Progenitor cell of endocrine pancreas (in vitro differentiated cells): Measurements from ENCODE around the gene IL17C. TPM values are rescaled to one million over a fixed set of nuclear protein-coding genes. Genes with fewer than 3 reads are reported as not detected.

ENCODE experiments used
- DNase-seq: peaks from one replicate; pipeline ENCODE4 v3.0.0; 2021; ENCODE audit warnings: low spot score; ENCODE audit not compliant: unreplicated experiment
- H3K27ac Mint-ChIP-seq: 2 replicates; pipeline ENCODE4 v1.8.0; 2021; ENCODE audit warnings: mild to moderate bottlenecking, moderate library complexity, mixed read lengths
- H3K27me3 Mint-ChIP-seq: 2 replicates; pipeline ENCODE4 v1.8.0; 2021; ENCODE audit warnings: mixed read lengths
- H3K36me3 Mint-ChIP-seq: 2 replicates; pipeline ENCODE4 v1.8.0; 2022; ENCODE audit warnings: mixed read lengths; ENCODE audit not compliant: insufficient read depth
- H3K4me1 Mint-ChIP-seq: 2 replicates; pipeline ENCODE4 v1.8.0; 2021; ENCODE audit warnings: low read depth, mixed read lengths
- H3K4me3 Mint-ChIP-seq: 2 replicates; pipeline ENCODE4 v1.8.0; 2021; ENCODE audit warnings: low read depth, mild to moderate bottlenecking, moderate library complexity, mixed read lengths
- H3K9me3 Mint-ChIP-seq: 2 replicates; pipeline ENCODE4 v1.8.0; 2021; ENCODE audit warnings: low read depth, mixed read lengths
- total RNA-seq: library from RNA; stranded (reverse); gene quantifications from 2 replicates; pipeline ENCODE4 v1.2.1, GENCODE V29; 2021
- TF ChIP-seq, protein P1 (sequence below): fragments of 200-600 bp; sonication (generic); IDR thresholded peaks from one replicate; pipeline ENCODE4 v1.5.0; 2021; ENCODE audit warnings: antibody characterized with exemption, mild to moderate bottlenecking; ENCODE audit not compliant: unreplicated experiment

IL17C gene
- total RNA-seq, 1 donor from 2014 or later = 0.29 TPM

GRCh38 chr16:88672776-88673175, 34.4 kb downstream of the IL17C start:
- TF ChIP-seq, protein P1, sequence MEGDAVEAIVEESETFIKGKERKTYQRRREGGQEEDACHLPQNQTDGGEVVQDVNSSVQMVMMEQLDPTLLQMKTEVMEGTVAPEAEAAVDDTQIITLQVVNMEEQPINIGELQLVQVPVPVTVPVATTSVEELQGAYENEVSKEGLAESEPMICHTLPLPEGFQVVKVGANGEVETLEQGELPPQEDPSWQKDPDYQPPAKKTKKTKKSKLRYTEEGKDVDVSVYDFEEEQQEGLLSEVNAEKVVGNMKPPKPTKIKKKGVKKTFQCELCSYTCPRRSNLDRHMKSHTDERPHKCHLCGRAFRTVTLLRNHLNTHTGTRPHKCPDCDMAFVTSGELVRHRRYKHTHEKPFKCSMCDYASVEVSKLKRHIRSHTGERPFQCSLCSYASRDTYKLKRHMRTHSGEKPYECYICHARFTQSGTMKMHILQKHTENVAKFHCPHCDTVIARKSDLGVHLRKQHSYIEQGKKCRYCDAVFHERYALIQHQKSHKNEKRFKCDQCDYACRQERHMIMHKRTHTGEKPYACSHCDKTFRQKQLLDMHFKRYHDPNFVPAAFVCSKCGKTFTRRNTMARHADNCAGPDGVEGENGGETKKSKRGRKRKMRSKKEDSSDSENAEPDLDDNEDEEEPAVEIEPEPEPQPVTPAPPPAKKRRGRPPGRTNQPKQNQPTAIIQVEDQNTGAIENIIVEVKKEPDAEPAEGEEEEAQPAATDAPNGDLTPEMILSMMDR = peak; percentile 34
- H3K4me3 Mint-ChIP-seq = no peak overlapping the region
- no peak for DNase-seq

GRCh38 chr16:88673716-88674379, 35.5 kb downstream of the IL17C start:
- H3K9me3 Mint-ChIP-seq = no peaks in the 10 kb centered on the region
- no peaks in the 10 kb centered on the region for H3K27me3 Mint-ChIP-seq
- no peak overlapping the region for H3K4me3 Mint-ChIP-seq
- no peaks in the 10 kb centered on the region for H3K4me1 Mint-ChIP-seq
- TF ChIP-seq, protein P1 = no peak
- no peaks in the 10 kb centered on the region for H3K36me3 Mint-ChIP-seq
- no peak overlapping the region for H3K27ac Mint-ChIP-seq
- no peak for DNase-seq

More at GRCh38 chr16:88672776-88673175, 34.4 kb downstream of the IL17C start:
- Mint-ChIP-seq H3K27ac (no peak overlapping the region), H3K27me3 (no peaks in the 10 kb centered on the region), H3K36me3 (peaks cover 1% of the 10 kb centered on the region), H3K4me1 (no peaks in the 10 kb centered on the region), H3K9me3 (no peaks in the 10 kb centered on the region)

- DNase-seq = no peak
- TF ChIP-seq, protein P1 = no peak
- Mint-ChIP-seq H3K9me3 (no peaks in the 10 kb centered on the region), H3K36me3 (no peaks in the 10 kb centered on the region), H3K27me3 (no peaks in the 10 kb centered on the region), H3K4me3 (no peak overlapping the region), H3K4me1 (no peaks in the 10 kb centered on the region), H3K27ac (no peak overlapping the region)
These were observed 38.3 kb downstream of the IL17C start for GRCh38 chr16:88676502-88677242.

DNA sequence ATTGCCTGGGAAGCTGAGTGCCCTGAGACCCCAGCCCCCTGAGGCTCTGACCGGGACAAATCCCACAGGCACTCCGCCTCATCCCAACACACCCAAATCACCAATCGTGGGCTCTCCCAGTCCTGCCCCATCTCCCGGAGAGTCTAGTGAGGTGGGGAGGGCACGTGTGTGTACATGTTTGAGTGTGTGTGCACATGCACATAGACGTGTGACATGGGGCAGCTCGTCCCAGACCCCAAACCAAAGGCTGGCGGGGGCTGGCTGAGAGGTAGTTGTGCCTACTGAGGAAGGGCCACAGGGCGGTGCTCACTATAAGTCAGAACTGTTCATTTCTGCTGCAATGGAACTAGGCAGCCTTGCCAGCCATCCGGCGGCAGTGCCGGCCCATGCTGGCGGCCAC, 39.3 kb downstream of the IL17C start:
- no peak overlapping the region for H3K4me3 Mint-ChIP-seq
- no peak for DNase-seq
- H3K27ac Mint-ChIP-seq = no peak overlapping the region
- peaks cover 5% of the 10 kb centered on the region for H3K27me3 Mint-ChIP-seq
- no peaks in the 10 kb centered on the region for H3K36me3 Mint-ChIP-seq
- H3K9me3 Mint-ChIP-seq = no peaks in the 10 kb centered on the region
- TF ChIP-seq, protein P1 = no peak
- no peaks in the 10 kb centered on the region for H3K4me1 Mint-ChIP-seq

DNA sequence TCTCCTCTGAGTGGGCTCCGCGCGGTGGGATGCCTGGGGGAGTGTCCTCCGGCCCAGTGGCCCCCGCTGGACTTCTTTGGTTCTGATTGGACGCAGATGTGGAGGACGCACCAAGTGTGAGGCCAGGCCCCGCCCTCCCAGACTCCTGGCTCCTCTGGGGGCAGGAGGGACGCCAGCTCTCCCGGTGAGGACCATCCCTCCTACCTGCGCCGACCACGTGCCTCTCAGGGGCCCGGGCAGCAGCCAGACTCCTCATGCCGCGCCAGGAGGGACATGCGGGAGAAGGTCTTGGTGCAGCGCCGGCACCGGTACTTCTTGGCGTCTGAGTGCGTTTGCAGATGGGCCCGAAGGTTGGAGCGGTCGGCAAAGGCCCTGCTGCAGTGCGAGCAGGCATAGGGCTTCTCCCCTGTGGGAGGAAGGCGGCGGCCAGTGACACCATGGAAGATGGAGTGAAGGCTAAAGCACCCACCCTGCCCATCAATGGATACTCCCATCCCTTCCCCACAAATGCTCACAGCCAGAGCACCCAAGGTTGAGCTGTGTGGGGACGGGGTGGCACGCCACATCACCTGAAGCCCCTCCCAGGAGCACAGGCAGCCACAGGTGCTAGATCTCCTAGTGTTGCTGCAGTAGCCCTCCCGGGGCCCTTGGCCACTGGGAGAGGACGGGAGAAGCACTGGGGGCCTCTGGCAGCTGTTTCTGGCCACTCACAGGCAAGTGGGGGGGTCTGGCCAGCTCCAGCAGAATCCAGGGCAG, 40.0 kb downstream of the IL17C start:
- no peaks in the 10 kb centered on the region for H3K36me3 Mint-ChIP-seq
- H3K27me3 Mint-ChIP-seq = peaks cover 5% of the 10 kb centered on the region
- H3K9me3 Mint-ChIP-seq = no peaks in the 10 kb centered on the region
- TF ChIP-seq, protein P1 = no peak
- H3K4me3 Mint-ChIP-seq = no peak overlapping the region
- no peak overlapping the region for H3K27ac Mint-ChIP-seq
- no peaks in the 10 kb centered on the region for H3K4me1 Mint-ChIP-seq
- no peak for DNase-seq
